Ishikawa (cell line): Measurements from ENCODE around the gene KRT15.

Source experiments
- CEBPB ChIP-seq: IDR thresholded peaks from 2 replicates; pipeline ENCODE4 v1.6.1; 2012
- CREB1 ChIP-seq: IDR thresholded peaks from 2 replicates; pipeline ENCODE4 v1.6.1; 2012; ENCODE audit warnings: low read depth
- EGR1 ChIP-seq: IDR thresholded peaks from 2 replicates; pipeline ENCODE4 v1.6.1; 2012
- EP300 ChIP-seq: IDR thresholded peaks from 2 replicates; pipeline ENCODE4 v1.6.1; 2012; ENCODE audit warnings: borderline replicate concordance
- FOXM1 ChIP-seq: IDR thresholded peaks from 2 replicates; pipeline ENCODE4 v1.6.1; 2012; ENCODE audit warnings: low read depth, borderline replicate concordance
- NFIC ChIP-seq: IDR thresholded peaks from 2 replicates; pipeline ENCODE4 v1.6.1; 2012
- RAD21 ChIP-seq: IDR thresholded peaks from 2 replicates; pipeline ENCODE4 v1.6.1; 2012; ENCODE audit warnings: low read depth
- TAF1 ChIP-seq: IDR thresholded peaks from 2 replicates; pipeline ENCODE4 v1.6.1; 2012; ENCODE audit warnings: low read depth, mild to moderate bottlenecking
- TCF12 ChIP-seq: IDR thresholded peaks from 2 replicates; pipeline ENCODE4 v1.6.1; 2012; ENCODE audit warnings: low read depth
- TEAD4 ChIP-seq: IDR thresholded peaks from 2 replicates; pipeline ENCODE4 v1.6.1; 2012
- YY1 ChIP-seq: IDR thresholded peaks from 2 replicates; pipeline ENCODE4 v1.6.1; 2012; ENCODE audit warnings: low read depth
- ZBTB7A ChIP-seq: IDR thresholded peaks from 2 replicates; pipeline ENCODE4 v1.6.1; 2012; ENCODE audit warnings: low read depth
- TF ChIP-seq, protein P1 (sequence below): IDR thresholded peaks from 2 replicates; pipeline ENCODE4 v1.6.1; 2012; ENCODE audit warnings: low read depth, mild to moderate bottlenecking
- TF ChIP-seq, protein P2 (sequence below): IDR thresholded peaks from 2 replicates; pipeline ENCODE4 v1.6.1; 2012
- TF ChIP-seq, protein P3 (sequence below): IDR thresholded peaks from 2 replicates; pipeline ENCODE4 v1.6.1; 2012

Gene KRT15

GRCh38 chr17:41503202-41503601, 15.5 kb downstream of the KRT15 start:
- no peak for TF ChIP-seq TCF12
- TF ChIP-seq, protein P1, sequence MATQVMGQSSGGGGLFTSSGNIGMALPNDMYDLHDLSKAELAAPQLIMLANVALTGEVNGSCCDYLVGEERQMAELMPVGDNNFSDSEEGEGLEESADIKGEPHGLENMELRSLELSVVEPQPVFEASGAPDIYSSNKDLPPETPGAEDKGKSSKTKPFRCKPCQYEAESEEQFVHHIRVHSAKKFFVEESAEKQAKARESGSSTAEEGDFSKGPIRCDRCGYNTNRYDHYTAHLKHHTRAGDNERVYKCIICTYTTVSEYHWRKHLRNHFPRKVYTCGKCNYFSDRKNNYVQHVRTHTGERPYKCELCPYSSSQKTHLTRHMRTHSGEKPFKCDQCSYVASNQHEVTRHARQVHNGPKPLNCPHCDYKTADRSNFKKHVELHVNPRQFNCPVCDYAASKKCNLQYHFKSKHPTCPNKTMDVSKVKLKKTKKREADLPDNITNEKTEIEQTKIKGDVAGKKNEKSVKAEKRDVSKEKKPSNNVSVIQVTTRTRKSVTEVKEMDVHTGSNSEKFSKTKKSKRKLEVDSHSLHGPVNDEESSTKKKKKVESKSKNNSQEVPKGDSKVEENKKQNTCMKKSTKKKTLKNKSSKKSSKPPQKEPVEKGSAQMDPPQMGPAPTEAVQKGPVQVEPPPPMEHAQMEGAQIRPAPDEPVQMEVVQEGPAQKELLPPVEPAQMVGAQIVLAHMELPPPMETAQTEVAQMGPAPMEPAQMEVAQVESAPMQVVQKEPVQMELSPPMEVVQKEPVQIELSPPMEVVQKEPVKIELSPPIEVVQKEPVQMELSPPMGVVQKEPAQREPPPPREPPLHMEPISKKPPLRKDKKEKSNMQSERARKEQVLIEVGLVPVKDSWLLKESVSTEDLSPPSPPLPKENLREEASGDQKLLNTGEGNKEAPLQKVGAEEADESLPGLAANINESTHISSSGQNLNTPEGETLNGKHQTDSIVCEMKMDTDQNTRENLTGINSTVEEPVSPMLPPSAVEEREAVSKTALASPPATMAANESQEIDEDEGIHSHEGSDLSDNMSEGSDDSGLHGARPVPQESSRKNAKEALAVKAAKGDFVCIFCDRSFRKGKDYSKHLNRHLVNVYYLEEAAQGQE = no peak
- no peak for TF ChIP-seq EP300

- TF ChIP-seq, protein P1 = no peak
- TF ChIP-seq EGR1 (no peak), NFIC (no peak), EP300 (no peak), CEBPB (no peak), TCF12 (no peak), FOXM1 (no peak), TAF1 (no peak), RAD21 (no peak), CREB1 (no peak), ZBTB7A (no peak), TEAD4 (no peak)
- TF ChIP-seq, protein P2, sequence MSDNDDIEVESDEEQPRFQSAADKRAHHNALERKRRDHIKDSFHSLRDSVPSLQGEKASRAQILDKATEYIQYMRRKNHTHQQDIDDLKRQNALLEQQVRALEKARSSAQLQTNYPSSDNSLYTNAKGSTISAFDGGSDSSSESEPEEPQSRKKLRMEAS = no peak
- TF ChIP-seq, protein P3, sequence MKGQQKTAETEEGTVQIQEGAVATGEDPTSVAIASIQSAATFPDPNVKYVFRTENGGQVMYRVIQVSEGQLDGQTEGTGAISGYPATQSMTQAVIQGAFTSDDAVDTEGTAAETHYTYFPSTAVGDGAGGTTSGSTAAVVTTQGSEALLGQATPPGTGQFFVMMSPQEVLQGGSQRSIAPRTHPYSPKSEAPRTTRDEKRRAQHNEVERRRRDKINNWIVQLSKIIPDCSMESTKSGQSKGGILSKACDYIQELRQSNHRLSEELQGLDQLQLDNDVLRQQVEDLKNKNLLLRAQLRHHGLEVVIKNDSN = no peak
These were observed 18.4 kb downstream of the KRT15 start for GRCh38 chr17:41500131-41500911.

- no peak for TF ChIP-seq TAF1
- TF ChIP-seq EGR1 = no peak
- no peak for TF ChIP-seq CEBPB
- TF ChIP-seq, protein P1 = no peak
- TF ChIP-seq YY1 = no peak
These were observed 19.0 kb downstream of the KRT15 start for GRCh38 chr17:41499714-41500113.

DNA sequence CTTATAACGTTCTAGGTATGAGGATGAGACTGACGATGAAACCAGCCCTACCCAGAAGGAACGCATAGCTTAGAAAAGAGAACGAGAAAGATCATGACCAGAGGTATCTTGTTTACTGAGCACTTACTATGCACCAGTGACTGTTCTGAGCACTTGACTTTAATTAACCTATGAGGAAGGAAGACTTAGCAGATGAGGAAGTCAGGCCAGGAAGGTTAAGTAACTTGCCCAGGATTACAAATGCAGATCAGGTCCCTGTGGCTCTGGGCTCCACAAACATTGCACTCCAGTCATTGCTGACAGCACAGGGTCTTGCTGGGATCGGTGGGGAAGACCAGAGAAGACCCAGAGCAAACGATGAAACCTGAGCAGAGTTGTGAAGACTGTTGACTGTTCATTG, 20.4 kb downstream of the KRT15 start:
- no peak for TF ChIP-seq EP300
- TF ChIP-seq EGR1 = no peak
- TF ChIP-seq, protein P3 = no peak
- TF ChIP-seq TCF12 = no peak
- TF ChIP-seq NFIC = no peak
- TF ChIP-seq, protein P1 = no peak
- no peak for TF ChIP-seq CREB1
- no peak for TF ChIP-seq ZBTB7A
- TF ChIP-seq, protein P2 = no peak
- TF ChIP-seq RAD21 = no peak
- TF ChIP-seq FOXM1 = no peak
